HG02852 (cell line): ENCODE results near the gene NUDCD3.
"Not testable (repeated sequence)": the region's sequence is repeated elsewhere in the genome, so short reads cannot be mapped to it uniquely, and the experiment has no call there.

Experiments
- ATAC-seq: cut with Tn5 transposase; IDR thresholded peaks from one replicate; pipeline ENCODE4 v1.9.1; 2021; ENCODE audit warnings: mild to moderate bottlenecking, moderate library complexity; ENCODE audit not compliant: unreplicated experiment

The NUDCD3 gene

DNA sequence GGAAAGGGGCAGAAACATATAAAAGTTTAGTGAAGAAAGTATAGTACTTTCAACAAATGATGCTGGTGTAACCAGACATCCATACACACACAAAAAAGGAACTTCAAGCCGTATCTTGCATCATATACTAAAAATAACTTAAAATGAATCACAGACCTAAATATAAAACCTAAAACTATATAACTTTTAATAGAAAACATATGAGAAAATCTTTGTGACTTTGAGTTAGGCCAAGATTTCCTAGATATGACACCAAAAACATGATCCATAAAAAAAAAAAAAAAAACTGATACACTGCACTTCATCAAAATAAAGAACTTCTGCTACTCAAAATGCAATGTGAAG lies 40.9 kb downstream of the NUDCD3 start:
- no peak for ATAC-seq

DNA sequence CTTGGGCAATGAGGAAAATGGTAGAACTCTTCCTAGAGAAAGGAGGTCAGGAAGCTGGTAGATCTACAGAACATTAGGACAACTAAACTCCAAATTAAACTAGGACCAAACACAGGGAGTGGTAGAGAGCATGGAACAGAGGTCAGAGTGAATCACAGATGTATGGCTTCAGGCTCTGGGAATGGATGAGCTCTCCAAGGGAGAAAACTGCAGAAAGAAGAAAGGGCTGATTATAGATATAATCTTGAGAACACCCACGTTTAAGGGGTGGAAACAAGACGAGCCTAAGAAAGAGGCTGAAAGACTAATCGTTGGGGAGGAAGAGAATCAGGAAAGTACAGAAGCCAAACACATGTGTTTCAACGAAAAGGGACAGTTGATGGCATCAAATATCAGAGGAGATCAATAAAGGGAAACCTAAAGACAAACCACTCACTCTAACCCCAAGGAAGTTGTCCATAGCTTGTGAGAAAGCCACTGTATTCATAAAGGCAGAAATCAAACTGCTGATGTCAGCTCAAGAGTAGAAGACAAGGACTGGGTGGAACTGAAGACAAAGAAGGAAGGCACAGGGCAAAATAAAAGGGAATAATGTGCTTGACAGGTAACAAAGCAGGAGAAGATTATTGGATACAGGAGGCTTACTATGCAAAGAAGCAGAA lies 41.4 kb downstream of the NUDCD3 start:
- no peak for ATAC-seq

DNA sequence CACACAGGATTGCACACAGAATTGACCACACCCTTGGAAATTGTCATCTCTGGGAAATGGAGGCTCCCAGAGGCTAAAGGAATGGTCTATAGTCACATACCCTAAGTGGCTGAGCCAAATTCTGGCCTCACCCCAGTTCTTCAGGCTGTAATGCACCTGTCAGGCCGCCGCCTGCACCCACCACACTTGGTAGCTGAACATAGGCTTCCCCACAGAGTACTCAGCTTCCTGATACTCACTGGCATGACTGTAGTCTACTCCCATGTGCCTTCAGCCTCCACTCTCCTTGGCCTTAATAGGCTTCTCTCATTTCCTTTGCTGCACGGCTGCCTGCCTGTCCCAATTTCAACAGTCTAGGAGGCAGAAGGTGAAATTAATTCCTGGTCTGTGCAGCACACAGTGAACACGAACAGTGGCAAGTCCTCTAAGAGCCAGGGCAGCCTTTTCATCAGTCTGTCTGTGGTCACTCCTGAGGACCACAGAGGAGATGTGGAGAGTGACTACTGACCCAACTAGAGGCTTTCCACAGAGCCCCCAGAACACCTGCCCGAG lies 42.5 kb downstream of the NUDCD3 start:
- ATAC-seq, result no peak

DNA sequence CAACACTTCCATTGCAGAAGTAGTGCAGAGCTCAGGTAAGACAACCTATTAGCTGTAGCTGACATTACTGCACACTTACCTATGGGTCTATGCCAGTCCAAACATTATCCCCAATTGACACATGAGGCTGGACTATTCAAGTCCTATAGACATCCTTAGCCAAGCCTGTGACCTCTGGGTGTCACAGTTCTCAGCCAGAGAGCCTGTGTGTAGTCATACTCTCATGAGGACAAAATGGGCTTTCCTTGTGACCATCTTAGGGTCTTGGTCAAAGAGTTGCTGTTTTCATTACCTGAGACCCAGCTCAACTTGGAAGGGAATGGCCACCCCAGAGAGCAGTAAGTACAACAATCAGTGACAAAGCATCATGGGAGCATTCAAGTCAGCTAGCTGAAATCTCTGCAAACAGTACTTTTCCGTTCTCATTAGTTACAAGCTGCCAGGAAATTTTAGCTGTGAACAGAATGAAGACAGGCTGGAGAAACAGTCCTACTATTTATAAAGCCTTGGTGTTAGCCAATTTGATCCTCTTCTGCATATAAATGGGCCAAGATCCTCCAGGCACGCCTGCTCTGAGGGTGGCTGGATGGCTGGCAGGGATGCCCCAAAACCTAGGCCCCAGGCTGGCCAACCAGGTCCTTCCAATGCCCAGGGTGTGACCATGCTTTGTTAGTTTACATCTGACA lies 44.3 kb downstream of the NUDCD3 start:
- no peak for ATAC-seq

DNA sequence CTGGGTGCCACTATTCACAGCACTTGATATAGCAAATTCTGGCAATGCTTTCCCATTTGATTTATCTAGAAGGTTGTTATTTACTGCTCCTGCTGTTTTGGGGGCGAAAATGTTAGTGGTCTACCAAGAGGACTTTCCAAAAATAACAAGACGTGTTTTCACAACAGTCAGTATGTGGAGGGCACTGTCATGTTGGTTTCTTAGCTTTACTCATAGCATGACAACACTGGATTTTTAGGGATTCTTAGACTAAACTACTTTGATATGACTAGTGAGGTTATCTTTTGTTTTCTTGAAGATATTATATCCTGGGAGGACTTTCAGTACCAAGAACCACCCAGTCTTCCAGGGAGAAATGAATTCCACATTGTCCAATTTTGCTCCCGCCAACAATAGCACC lies 49.4 kb downstream of the NUDCD3 start:
- ATAC-seq, result no peak

DNA sequence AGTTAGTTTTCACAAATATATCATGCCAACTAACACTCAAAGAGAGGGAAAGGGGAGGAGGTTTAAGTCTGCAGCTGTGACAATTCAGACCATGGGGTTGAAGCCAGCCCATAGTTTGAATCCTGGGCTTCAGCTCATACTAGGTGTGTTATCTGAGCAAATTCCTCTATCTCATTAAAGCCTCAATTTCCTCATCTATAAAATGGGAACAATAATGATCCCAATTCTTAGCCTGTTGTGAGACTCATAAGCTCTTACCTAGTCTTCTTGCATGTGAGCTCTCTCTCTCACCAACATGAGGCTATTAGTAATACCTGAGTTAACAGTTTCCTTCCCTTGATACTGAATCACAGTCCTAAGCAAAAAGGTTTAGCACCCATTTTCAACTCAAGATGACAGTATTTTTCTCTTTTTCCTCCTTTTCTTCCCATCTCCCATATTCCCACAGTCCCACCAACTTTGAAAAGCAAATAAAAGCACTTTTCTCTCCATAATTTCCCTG lies 49.8 kb downstream of the NUDCD3 start:
- ATAC-seq, result no peak

DNA sequence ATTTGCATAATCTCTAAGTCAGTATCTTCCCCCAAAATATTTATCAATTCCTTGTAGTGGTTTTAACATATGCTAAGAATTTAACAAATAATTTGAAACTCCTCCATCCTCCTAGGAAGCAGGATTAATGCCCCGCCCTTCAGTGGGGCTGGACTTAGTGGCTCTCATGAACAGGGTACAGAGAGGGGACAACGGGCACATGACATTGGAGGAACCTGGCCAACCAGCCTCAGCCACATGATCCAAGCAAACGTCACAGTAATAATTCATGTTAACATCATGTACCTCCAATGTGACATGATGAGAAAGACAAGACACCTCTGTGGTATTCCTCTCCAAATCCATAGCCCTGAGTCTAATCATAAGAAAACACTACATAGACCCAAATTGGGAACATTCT lies 50.5 kb downstream of the NUDCD3 start:
- ATAC-seq, result no peak

DNA sequence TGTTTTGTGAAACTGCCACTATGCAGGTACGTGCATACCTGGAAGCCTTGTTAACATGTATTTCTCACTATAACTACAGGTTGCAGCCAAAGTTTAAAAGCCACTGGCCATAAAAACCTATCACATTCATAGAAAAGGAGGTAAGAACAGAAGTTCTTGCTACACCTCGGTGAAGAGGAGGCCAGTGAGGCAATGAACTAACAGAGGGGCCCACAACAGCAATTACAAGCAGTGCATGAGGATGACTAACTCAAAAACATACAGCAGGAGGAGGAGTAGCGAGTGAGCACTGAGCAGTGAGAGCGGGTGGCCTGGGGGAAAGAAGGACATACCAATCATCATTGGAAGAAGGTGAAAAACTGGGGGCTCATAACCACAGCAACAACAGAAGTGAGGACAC lies 51.6 kb downstream of the NUDCD3 start:
- ATAC-seq, result no peak

DNA sequence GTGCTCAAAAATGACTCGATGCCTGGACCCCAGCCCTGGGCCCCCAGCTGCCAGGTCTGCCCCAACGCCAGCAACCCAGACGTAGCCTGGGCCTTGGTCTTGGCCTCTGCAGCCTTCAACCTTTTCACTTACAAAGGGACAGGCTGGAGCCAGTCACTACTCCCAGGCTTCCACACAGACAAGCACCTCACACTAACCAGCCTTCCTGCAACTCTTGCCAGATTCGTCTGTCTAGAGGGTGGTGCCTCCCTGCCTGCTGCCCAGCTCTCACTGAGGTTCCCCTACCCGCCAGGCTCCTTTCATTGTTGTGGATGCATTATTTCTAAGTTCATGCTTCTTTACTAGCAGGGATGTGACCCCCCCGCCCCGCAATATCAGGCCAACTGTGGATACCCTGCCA lies 56.3 kb downstream of the NUDCD3 start:
- ATAC-seq, result no peak

DNA sequence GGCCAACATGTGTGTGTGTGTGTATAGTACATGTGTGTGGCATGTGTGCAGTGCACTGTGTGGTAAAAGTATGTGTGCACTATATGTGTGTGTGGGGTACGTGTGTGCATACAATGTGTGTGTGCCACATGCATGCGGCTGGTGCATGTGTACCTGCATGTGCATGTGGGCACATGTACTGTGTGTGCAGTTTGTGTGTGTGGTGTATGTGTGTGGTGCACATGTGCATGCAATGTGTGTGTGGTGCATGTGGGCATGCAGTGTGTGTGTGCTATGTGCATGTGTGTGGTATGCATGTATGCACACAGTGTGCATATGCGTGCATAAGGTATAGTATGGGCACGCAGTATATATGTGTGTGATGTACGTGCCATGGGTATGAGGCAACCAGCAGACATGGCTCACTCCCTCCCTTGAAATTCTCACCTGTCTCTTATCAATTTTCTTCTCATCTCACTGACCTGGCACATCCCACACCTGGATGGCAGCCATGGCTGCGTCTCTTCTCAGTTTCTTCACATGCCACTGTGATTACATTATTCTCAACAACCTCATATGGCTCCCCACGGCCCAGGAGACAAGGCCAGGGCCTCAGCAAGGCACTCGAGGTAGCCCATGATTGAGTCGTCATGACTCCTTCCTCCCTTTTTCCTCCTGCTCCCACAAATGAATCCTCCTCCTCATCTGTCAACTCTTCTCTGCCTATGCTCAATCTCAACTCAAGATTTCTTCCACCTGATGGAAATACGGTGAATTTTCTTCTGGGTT lies 57.0 kb downstream of the NUDCD3 start:
- no peak for ATAC-seq

DNA sequence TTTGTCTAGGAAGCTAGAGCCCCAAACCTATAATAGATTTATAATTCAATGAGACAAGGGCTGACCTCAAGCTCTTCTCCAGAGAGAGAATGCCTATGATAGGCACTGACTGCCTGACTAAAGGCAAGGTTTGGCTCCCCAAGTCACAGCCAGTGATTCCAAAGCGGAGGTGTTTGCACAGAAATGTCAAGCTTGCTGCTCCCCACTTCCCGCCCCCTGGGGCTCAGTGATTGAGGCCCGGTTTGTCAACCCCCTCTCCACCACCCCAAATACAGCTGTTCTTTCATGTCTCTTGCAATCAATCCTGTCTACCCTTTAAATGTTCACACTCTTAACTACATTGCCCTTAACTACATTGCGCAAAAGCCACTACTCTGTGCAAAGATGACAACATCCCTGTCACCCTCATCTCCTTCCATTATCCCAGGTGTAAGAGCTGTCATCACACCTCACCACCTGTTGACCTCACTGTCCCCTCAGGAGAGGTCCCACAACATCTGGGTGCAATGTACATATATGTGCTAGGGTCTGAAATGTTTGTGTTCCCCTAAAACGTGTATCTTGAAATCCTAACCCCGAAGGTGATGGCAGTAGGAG lies 58.0 kb downstream of the NUDCD3 start:
- ATAC-seq, result no peak

DNA sequence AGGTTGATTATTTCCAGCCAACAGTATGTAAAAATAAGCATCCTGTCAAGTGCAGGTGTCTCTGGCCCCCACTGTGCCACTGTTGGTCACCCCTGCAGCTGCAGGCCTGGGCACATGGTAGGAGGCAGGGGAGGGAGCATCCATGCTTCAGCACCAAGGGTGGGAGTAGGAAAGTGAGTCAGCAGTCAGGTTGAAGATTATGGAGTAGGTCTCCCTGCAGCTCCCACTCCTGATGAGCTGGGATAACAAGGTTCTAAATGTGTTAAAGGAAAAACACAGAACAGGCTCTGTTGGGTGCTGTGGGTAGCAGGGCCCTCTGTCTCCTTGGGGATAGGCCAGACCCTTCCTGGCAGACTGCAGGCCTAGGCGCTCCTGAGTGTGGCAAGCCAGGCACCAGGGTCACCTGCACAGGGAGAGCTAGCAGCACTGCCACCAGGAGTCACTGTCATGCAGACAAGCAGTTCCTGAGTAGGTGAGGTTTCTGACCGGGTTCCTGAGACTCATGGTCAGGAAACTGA lies 59.3 kb downstream of the NUDCD3 start:
- ATAC-seq, result peak; percentile 57

DNA sequence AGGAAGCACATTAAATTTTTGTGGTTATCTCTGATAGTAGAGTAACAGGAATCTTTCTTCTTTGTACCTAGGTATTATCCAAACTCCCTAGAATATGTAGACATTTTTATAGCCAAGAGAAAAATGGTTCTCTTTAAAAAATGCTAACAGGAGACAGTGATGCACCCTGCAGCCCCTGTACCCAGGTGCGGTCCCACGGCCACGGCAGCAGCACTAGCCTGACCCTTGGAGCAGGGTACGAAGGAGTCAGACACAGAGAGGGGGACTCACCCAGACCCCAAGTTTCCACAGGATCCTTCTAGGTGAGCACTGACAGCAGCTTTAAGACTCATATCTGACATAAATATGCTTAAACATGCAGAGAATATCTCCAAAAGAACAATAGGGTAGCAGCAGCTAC lies 60.4 kb downstream of the NUDCD3 start:
- ATAC-seq, result no peak

DNA sequence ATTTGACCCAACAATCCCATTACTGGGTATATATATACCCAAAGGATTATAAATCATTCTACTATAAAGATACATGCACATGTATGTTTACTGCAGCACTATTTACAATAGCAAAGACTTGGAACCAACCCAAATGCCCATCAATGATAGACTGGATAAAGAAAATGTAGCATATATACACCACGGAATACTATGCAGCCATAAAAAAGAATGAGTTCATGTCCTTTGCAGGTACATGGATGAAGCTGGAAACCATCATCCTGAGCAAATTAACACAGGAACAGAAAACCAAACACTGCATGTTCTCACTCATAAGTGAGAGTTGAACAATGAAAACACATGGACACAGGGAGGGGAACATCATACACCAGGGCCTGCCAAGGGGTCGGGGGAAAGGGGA lies 65.7 kb downstream of the NUDCD3 start:
- not testable (repeated sequence) for ATAC-seq

DNA sequence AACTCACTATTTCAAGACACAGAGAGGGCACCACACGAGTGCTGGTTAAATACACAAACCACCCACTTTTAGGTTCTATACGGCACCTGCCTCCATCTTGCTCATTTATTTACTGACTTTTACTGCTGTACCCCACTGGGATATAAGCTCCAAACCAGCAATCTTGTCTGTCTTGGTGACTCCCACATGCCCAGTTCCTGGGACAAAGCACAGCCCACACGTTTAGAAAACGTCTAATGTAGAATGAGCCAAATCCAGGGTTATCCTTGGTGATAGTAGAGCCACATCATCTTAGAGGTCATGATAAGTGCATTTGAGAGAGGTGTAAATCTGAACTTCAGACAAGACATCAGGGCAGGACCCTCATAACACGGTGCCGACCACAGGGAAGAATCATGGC lies 73.5 kb downstream of the NUDCD3 start:
- ATAC-seq, result no peak

DNA sequence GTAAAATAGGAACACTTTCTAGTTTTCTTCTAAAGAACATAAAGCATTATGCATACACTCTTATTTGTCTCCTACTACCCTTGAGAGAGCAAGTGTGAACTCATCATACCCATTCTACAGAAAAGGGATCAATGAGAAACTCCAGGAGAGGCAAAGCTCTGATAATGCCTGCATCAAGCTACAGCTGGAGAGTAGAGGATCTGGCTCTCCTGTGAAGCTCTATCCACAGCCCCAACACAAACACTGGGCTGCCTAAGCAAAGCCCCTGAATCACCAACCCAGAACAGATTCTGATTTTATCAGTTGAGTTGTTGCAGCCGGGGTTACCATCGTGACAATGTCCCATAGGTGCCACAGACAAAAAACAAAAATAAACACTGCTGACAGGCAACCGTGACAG lies 74.9 kb downstream of the NUDCD3 start:
- no peak for ATAC-seq

DNA sequence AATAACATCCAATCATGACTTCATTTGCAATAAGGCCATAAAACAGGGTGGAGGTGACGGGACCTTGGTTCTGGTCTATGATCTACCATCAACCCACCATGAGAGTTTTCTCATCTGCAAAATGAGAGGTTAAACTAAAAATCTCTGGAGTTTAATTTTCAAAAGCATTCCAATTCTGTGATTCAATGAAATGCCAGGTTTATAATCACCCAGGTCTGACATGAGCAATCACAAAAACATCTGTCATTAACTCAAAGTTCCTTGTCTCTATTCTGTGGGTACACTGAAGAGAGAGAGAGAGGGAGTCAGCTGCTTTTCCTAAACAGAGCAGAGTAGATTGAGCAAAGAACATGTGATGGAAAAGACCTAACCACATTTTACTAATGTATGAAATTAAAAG lies 75.4 kb downstream of the NUDCD3 start:
- no peak for ATAC-seq

DNA sequence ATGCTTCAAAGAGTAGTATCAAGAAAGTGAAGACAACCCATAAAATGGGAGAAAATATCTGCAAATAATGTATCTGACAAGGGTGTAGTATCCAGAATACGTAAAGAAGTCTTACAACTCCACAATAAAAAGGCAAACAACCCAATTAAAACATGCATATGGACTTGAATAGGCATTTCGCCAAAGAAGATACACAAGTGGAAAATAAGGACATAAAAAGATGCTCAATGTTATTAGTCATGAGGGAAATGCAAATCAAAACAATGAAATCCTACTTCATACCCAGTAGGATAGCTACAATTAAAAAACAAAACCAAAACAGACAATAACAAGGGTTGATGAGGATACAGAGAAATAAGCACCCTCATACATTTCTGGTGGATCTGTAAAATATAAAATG lies 79.2 kb downstream of the NUDCD3 start:
- ATAC-seq, result no peak

DNA sequence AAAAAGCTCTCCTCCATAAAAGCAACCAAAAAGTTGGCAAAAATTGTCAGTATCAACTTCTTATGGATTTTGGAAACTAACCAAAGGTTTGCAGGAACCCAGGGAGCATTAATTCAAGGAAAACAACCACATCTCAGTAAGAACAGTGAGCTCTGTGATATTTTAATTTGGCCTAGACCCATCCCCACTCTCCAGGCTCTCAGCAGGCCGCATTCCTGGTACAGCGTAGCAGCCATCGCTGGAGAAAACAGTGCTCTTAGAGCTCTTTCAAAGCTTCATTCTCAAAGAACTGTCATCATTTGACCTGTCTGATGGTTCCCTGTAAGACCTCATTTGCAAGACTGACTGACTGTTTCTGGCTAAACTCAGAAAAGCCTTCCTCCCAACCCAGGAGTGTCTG lies 81.9 kb downstream of the NUDCD3 start:
- no peak for ATAC-seq

DNA sequence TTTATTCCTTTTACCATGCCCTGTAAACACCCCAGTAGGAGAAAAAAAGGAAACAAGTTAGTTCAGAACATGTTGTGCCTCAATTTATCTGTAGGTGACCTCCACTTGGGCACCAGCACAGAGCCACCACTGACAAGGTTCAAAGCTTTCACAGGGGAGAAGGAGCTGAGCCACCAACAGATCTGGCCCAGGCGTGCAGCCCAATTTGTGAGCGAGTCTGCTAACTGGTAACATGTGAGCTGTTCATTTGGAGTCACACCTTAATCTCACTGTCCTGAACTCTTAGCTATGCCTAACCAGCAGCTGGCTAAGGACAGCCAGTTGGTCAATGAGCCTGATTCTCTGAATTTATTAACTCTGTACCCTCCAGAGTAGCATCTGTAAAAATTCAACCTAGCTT lies 86.7 kb downstream of the NUDCD3 start:
- no peak for ATAC-seq

DNA sequence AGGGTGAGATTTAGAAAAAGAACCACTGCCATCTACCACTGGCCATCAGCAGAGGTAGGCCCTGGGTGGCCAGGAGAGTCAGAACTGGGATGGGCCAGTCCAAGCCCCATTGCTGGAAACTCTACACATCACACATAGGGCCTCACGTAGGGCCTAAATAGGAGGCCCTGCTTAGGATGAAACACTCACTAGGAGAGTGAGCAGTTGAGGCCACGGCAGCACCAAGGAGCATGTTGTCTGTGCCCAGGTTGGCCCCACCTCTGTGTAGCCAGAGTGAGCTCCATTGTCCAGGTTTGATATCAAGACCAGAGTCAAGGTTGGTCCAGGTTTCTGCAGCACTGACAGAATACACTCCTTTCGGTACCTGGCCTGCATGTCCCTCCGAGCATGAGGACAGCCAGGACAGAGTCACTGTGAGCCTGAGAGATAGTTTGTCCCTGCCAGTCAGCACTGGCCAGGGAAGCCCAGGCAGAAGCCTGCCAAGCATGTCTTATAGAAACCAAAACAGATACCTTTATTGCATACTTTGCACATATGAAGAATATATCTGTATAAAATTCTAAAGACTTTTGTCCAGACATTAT lies 87.2 kb downstream of the NUDCD3 start:
- ATAC-seq, result no peak
